Measurements from ENCODE around the gene GDI1.

- TF ChIP-seq CTCF (IDR thresholded peaks at IDR 0.05) (no peak), POLR2A (IDR thresholded peaks at IDR 0.05) (peak; percentile 53)
Observed at GRCh38 chrX:154396973-154397887, 39.7 kb upstream of the GDI1 start.
